ENCODE data around the gene EDEM1.

GRCh38 chr3:5194341-5194740, 6.8 kb downstream of the EDEM1 start:
- TF ChIP-seq CTCF (IDR thresholded peaks at IDR 0.05) (no peak), POLR2A (IDR thresholded peaks at IDR 0.05) (no peak)
